Stomach (tissue), 9 donors: ENCODE measurements around the gene VAV2. TPM values are rescaled to one million over a fixed set of nuclear protein-coding genes. Genes with fewer than 3 reads are reported as not detected.

Experiments used
- DNase-seq, 2 donors: peaks; one replicate each; pipeline versions ENCODE4 v3.0.0 to v3.0.0-alpha.2; 2013 to 2019
- H3K27ac ChIP-seq, 5 donors: fragments of 200-600 bp in 4 of 5; sonication (generic) in 4 of 5; one replicate each; pipeline ENCODE4 v1.5.1; 2013 to 2019; ENCODE audit warnings: mild to moderate bottlenecking in 1 of 5, moderate library complexity in 1 of 5
- H3K27me3 ChIP-seq, 3 donors: fragments of 200-600 bp; sonication (generic); one replicate each; pipeline ENCODE4 v1.5.1; 2017 to 2019; ENCODE audit warnings: mixed run types in 1 of 3
- H3K36me3 ChIP-seq, 4 donors: fragments of 200-600 bp; sonication (generic); 1 replicate in 3 of 4; 2 replicates in 1 of 4; pipeline ENCODE4 v1.5.1; 2016 to 2019
- H3K4me1 ChIP-seq, 4 donors: fragments of 200-600 bp; sonication (generic); one replicate each; pipeline ENCODE4 v1.5.1; 2016 to 2019
- H3K4me3 ChIP-seq, 4 donors: fragments of 200-600 bp; sonication (generic) in 3 of 4; one replicate each; pipeline ENCODE4 v1.5.1; 2016 to 2019; ENCODE audit warnings: mild to moderate bottlenecking in 1 of 4
- H3K9me3 ChIP-seq, 4 donors: fragments of 200-600 bp; sonication (generic); one replicate each; pipeline ENCODE4 v1.5.1; 2016 to 2019
- EP300 ChIP-seq: sonication (generic); formaldehyde crosslinking; IDR thresholded peaks from one replicate; pipeline ENCODE4 v1.6.1; 2017; ENCODE audit warnings: antibody characterized with exemption
- POLR2A ChIP-seq, 4 donors: fragments of 450-650 bp; IDR thresholded peaks; one replicate each; pipeline ENCODE4 v1.6.1; 2016; ENCODE audit warnings: antibody characterized with exemption in 4 of 4, control low read depth in 2 of 4, mild to moderate bottlenecking in 1 of 4, moderate library complexity in 1 of 4
- POLR2AphosphoS5 ChIP-seq, 3 donors: sonication (generic); formaldehyde crosslinking; IDR thresholded peaks; one replicate each; pipeline ENCODE4 v1.6.1; 2016; ENCODE audit warnings: antibody characterized with exemption in 3 of 3
- WGBS, 5 donors: extraction: QIAGEN DNeasy Blood & Tissue Kit in 3 of 5; methylation state at CpG; one replicate each; pipeline versions ENCODE4 v1.1.5 to v1.1.7; 2013 to 2018; 5-methylcytosine and 5-hydroxymethylcytosine counted together
- intact Hi-C: fragments of 100-400 bp; cut with DNase I; formaldehyde crosslinking; loops from one replicate; pipeline ENCODE4 v1.15.1; 2023; ENCODE audit warnings: low total_unique reads
- polyA plus RNA-seq, 3 donors: library from polyadenylated mRNA; stranded (reverse); fragments of 200-250 nt; gene quantifications; one replicate each; pipeline ENCODE4 v1.2.3, GENCODE V29; 2013
- total RNA-seq, 5 donors: library from RNA; depleted of rRNA; stranded (reverse); fragments of >200 nt; gene quantifications; one replicate each; pipeline versions ENCODE4 v1.1.0 to v1.2.3, GENCODE V29; 2014 to 2016
- TF ChIP-seq, protein P1 (sequence below), 7 experiments: fragments of 450-650 bp in 4 of 7; fragments of 200-600 bp in 3 of 7; sonication (generic) in 3 of 7; IDR thresholded peaks; one replicate each; pipeline ENCODE4 v1.5.1; 2016 to 2019; ENCODE audit warnings: antibody characterized with exemption in 7 of 7, control low read depth in 2 of 7, mild to moderate bottlenecking in 1 of 7
- donor health status: healthy with polysubstance abuse.
- donor health status: Bipolar disorder and iron deficiency.
- donor health status: healthy.

VAV2 gene
- total and polyA plus RNA-seq, 8 donors, result 4.1 to 14.2 (median 7.0) TPM

DNA sequence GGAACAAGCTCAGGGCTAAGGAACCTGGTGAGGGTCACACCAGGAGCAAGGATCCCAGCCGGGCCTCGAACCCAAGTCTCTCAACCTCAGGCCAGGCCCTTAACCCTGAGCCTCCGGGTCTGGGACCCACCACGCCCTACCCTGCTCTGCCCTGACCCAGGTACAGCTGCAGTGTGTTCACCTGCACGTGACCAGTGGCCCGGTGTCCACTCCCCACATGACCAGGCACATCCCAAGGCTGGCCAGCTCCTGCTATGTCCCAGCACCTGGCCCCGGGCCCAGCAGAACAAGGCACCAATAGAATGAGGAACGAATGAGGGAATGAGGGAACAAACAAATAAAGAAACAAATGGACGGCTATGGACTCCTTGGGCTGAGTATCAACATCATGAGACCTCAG lies 142.0 kb downstream of the VAV2 start:
- Histone ChIP-seq H3K27ac (no peak overlapping the region), H3K36me3 (no peaks in the 10 kb centered on the region), H3K4me3 (no peak overlapping the region), H3K4me1 (peaks cover 0 to 9% (median under 1%) of the 10 kb centered on the region in 4 donors), H3K9me3 (no peaks in the 10 kb centered on the region), H3K27me3 (no peaks in the 10 kb centered on the region)
- TF ChIP-seq, protein P1, sequence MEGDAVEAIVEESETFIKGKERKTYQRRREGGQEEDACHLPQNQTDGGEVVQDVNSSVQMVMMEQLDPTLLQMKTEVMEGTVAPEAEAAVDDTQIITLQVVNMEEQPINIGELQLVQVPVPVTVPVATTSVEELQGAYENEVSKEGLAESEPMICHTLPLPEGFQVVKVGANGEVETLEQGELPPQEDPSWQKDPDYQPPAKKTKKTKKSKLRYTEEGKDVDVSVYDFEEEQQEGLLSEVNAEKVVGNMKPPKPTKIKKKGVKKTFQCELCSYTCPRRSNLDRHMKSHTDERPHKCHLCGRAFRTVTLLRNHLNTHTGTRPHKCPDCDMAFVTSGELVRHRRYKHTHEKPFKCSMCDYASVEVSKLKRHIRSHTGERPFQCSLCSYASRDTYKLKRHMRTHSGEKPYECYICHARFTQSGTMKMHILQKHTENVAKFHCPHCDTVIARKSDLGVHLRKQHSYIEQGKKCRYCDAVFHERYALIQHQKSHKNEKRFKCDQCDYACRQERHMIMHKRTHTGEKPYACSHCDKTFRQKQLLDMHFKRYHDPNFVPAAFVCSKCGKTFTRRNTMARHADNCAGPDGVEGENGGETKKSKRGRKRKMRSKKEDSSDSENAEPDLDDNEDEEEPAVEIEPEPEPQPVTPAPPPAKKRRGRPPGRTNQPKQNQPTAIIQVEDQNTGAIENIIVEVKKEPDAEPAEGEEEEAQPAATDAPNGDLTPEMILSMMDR (IDR thresholded peaks at IDR 0.05), result no peak
- TF ChIP-seq EP300, result no peak
- TF ChIP-seq POLR2A (IDR thresholded peaks at IDR 0.05), result no peak
- no peak for TF ChIP-seq POLR2AphosphoS5 (IDR thresholded peaks at IDR 0.05)
- intact Hi-C loops, result no loop called here
- WGBS, 5 donors, result 87 to 98% (median 89%) methylated on average over 7 to 9 of the region's 9 CpGs
- no peak for DNase-seq

DNA sequence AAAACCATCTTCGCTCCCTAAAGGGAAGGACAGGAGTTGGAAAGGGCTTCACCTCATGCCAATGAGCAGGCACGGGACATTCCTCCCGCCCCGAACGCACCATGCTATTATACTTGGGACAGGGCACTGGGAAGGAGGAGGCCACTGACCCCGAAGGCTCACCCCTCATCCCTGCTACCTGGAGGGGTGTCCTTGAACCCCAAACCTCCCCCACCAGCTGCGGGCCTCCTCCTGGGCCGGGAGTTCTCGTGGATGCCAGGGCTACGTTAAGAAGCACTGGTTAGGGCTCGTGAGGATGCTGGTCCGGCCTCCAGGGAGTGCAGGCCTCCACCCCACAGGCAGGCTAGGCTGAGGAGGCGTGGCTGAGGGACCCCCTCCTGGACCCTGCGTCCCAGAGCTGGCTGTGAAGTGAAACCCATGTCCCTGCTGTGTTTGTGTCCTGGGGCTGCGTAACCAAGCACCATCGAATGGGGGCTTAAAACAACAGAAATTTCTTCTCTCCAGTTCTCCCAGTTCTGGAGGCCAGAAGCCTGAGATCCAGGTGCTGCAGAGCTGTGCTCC lies 142.9 kb downstream of the VAV2 start:
- TF ChIP-seq POLR2A (IDR thresholded peaks at IDR 0.05) (no peak), EP300 (no peak), POLR2AphosphoS5 (IDR thresholded peaks at IDR 0.05) (no peak)
- TF ChIP-seq, protein P1 (IDR thresholded peaks at IDR 0.05), result no peak
- H3K4me3 ChIP-seq, result no peak overlapping the region
- intact Hi-C loops, result no loop called here
- H3K27ac ChIP-seq, result no peak overlapping the region
- WGBS, 5 donors, result 85 to 96% (median 93%) methylated on average over 8 to 16 of the region's 16 CpGs
- H3K27me3 ChIP-seq, result no peaks in the 10 kb centered on the region
- no peaks in the 10 kb centered on the region for H3K36me3 ChIP-seq
- H3K4me1 ChIP-seq, result peaks cover 0 to 15% (median 5%) of the 10 kb centered on the region in 4 donors
- no peak for DNase-seq
- H3K9me3 ChIP-seq, result no peaks in the 10 kb centered on the region

DNA sequence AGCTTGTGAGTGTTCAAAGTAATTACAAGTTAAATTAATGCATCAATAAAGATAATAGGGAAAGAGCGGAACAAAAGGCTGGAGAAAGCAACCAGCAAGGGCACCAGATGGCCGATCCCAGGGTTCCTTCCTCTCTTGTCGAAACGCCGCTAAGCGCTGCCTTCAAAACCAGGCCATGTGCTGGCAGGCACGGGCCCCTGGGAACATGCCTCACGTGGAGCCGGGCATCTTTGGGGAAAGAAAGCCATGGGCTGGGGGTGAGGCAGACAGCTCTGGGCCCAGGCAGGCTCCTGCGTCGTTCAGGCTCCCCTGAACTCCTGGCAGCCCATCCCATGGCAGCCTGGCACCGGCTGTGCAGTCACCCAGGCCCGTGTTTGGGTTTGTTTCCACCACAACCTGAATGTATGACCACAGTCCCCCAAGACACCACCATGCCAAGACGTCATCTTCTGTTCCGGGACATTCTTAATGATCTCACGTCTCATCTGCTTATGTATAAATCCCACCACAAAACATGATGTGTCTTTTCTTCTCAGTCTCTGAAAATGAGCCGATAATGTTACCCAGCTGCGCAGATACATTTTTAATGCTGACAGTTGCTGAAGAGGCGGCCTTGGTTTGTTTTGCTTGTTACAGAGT lies 143.5 kb downstream of the VAV2 start:
- intact Hi-C loops, result no loop called here
- Histone ChIP-seq H3K27ac (no peak overlapping the region), H3K9me3 (no peaks in the 10 kb centered on the region), H3K36me3 (no peaks in the 10 kb centered on the region), H3K4me3 (no peak overlapping the region), H3K27me3 (no peaks in the 10 kb centered on the region), H3K4me1 (peaks cover 0 to 15% (median 6%) of the 10 kb centered on the region in 4 donors)
- no peak for DNase-seq
- 90 to 95% (median 92%) methylated on average over 16 to 19 of the region's 19 CpGs for WGBS, 5 donors
- TF ChIP-seq, protein P1 (IDR thresholded peaks at IDR 0.05), result no peak
- TF ChIP-seq EP300 (no peak), POLR2AphosphoS5 (IDR thresholded peaks at IDR 0.05) (no peak), POLR2A (IDR thresholded peaks at IDR 0.05) (no peak)

DNA sequence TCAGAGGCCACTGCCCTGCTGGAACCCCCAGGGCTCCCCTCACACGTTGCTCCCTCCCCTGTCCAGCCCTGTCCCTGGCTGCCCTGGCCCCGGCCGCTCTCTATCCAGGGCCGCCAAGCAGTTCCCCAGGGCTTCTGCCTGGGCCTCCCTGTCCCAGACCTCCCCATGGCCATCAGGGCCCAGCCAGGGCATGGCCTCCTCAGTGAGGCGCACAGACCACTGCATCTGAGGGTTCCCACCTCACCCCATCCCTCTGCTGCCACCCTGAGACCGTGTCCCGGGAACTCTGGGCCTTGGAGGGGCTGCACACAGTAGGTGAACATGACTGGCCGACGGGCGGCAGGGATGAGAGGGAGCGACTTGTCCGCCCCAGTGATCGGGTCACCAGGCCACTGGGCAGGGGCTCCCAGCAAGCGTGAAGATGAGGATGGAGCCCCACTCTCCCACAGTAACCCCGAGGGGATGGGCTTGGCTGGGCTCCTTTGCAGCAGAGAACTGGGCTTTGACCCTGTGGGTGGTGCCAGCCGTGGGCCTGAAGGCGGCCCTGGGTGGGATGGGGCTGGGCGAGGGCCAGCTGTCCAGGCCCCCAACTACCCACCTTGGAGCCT lies 145.5 kb downstream of the VAV2 start:
- DNase-seq, result no peak
- WGBS, 5 donors, result 91 to 95% (median 93%) methylated on average over 11 to 18 of the region's 18 CpGs

More for the DNA sequence above, 145.5 kb downstream of the VAV2 start:
- no peaks in the 10 kb centered on the region for H3K36me3 ChIP-seq
- intact Hi-C loops, result no loop called here
- H3K4me3 ChIP-seq, result no peak overlapping the region
- no peak for TF ChIP-seq POLR2AphosphoS5 (IDR thresholded peaks at IDR 0.05)
- TF ChIP-seq, protein P1 (IDR thresholded peaks at IDR 0.05), result no peak
- TF ChIP-seq EP300, result no peak
- TF ChIP-seq POLR2A (IDR thresholded peaks at IDR 0.05), result no peak
- peaks cover 0 to 16% (median 9%) of the 10 kb centered on the region in 4 donors for H3K4me1 ChIP-seq
- no peaks in the 10 kb centered on the region for H3K9me3 ChIP-seq
- no peak overlapping the region for H3K27ac ChIP-seq
- H3K27me3 ChIP-seq, result no peaks in the 10 kb centered on the region
